Stimulated activated naive CD4-positive, alpha-beta T cell treated with Interleukin-2 at 50 U/mL for 16 hours (primary cell): ENCODE data around the gene MAP2.

Experiments used
- DNase-seq: peaks from one replicate; lab custom pipeline; 2025; lab: John Stamatoyannopoulos, UW

The MAP2 gene

DNA sequence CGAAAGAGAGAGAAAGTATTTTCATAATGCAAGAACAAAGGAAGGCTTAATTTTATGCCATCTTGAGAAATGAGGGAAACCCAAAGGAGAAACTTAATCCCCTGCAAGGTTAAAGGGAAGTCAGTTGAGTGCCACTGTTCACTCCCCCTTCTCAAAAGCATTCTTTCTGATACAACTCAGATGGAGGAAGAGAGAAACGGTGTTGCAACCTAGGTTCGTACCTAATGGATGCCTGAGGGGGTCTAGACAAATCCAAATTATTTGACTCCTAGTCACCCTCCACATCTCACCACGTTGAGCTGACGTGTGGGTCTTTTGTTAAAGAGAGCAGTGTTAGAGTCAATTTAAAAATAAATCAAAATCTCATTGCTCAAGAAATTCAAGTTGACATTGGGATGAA, 295.2 kb downstream of the MAP2 start:
- no peak for DNase-seq

DNA sequence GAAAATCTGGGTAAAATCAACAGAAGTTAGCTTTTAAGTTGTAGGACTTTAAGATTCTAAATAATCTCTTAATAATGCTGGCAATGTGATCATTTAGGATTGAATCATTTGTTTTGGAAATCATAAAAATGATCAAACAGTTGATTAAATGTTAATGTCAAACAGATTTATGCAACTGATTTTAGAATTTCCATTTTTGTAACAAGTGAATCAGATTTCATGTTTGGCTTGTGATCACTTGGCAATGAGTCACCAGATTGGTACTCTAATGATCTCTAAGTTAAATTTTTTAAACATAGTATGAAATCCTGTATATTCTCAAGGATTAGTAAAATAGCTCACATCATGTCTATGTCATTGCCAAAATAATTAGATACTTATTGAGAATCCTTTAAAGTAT, 297.6 kb downstream of the MAP2 start:
- no peak for DNase-seq

DNA sequence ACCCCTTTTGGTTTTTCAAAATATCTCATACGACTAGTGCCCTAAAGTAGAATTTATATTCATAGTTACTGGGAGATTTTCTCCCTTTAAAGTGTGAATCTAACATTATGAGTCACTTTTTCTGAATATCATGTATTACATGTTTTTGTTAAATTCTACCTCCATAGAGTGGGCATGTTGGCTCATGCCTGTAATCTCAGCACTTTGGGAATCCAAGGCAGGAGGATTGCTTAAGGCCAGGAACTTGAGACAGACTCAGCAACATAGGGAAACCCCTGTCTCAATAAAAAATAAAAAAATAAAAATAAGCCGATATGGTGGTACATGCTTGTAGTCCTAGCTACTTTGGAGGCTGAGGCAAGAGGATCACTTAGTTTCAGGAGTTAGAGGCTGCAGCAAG, 302.5 kb downstream of the MAP2 start:
- no peak for DNase-seq

DNA sequence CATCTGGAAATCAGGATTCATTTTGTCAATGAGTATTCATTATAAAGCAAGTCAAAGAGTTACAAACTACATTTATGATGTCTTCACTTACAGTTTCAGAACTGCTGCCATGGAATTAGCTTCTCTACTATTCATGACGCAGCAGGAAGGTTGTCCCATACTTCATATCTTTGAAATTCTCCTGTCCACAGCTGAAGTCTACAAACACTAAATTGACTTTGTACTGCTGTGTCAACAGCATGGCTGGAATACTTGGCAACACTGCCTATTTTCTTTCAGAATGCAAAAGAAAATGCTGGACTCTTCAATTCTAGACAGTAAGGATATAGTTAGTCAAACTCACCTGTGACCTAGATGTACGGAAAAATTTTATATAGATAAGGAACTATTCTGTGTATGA, 303.2 kb downstream of the MAP2 start:
- DNase-seq: no peak

DNA sequence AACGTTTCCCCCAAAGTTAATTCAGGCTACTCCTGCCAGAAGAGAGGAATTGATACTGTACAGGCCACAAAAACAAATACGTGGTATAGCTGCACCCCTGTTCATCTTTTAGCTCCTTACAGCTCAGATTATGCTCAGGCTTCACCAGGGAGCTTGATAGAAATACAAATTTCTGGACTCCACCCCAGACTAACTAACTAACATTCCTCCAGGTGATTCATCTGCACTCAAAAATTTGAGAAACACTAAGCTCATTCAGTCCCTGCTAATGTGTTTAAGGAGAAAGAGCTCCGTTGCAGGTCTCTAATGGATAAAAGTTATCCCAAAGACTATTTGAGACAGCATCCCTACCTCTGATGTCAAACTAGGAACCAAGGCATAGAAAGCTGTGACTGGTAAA, 311.0 kb downstream of the MAP2 start:
- no peak for DNase-seq

DNA sequence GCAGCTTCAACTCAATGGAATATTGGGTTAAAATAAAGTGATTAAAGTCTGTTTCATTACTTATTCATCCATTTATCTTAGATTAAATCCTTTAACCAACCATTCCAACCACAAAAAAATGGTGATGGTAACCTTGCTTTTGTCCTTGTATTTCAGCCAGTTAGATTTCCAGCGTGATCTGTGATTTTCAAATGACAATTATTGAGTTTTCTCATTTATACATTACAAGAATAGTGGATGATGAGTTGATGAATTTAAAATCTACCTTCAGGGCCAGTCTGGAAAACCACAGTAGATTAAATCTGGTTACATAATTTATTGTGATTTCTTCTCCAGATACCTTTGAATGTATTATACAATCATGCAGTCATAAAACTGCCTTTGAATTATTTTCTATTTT, 318.1 kb downstream of the MAP2 start:
- no peak for DNase-seq

DNA sequence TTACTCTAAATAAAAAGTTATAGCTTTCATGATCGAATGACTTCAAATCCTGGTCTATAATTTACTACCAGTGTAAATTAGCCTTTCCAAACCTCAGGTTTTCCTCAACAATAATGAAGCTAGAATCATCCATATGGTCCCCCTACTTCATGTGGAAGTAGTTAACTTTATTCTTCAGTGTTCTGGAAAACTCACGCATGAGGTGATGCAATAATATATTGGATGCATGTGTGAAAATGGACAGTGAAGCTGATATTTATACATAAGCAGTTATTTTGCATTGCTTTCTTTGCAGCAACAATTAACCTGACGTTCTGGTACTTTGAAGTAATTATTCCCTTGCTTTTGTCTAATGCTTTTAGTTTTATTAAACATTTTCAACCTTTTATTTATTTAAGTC, 329.2 kb downstream of the MAP2 start:
- no peak for DNase-seq

DNA sequence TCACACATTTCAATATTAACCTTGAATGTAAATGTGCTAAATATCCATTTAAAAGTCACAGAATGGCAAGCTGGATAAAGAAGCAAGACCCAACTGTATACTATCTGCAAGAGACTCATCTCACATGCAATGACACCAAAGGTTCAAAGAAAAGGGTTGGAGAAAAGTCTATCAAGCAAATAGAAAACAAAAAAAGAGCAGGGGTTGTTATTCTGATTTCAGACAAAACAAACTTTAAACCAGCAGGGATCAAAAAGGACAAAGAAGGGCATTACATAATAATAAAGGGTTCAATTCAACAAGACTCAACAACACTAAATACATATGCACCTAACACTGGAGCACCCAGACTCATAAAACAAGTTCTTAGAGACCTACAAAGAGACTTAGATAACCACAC, 333.3 kb downstream of the MAP2 start:
- DNase-seq: no peak

DNA sequence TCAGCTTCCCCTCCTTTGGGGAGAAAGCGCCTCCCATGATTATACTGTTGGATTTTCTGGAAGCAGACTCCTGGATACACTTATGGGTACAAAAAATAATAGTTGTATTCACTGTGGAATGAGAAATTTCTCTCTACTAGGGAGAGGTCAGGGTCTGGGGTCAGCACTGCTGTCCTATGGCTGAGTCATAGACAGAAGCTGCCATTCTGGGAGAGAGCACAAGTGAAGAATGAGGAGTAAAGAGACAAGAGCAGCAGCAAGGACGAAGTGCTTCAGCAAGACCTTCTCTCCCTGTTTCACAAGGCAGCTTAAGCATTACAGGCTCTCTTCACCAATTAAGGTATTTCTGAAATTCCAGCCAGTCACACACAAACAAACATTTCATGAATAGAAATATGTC, 337.7 kb downstream of the MAP2 start:
- no peak for DNase-seq

DNA sequence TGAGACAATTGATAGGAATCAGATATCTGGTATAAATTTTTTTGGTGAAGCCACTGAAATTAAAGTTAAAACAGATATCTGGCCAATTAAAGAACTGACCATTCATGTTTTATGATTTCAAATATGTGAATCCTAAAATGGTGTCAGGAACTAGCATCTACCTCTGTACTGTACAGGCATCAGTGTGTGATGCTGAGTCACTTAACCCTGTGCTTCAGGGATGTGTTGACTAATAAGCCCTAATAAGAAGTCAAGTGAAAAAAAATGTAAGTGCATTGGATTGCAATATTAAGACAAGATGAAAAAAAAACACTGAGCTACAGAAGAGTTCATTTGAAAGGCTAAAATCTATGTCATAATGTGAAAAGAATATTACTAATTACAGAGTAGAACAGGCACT, 338.7 kb downstream of the MAP2 start:
- DNase-seq: no peak

DNA sequence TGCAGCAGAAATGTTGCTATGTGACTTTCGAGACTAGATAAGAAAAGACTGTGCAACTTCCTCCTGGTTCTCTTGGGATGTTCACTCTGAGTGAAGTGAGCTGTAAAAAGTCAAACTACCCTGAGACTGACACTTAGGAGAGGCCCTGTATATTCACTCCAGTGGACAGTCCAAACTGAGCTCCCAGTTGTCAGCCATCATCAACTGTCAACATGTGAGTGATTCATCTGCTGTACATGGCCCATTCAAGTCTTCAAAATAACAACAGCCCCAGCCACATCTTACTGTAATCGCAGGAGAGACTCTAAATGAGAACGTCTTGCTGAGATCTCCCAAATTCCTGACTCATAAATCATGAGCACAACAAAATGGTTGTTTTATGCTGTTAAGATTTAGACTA, 339.3 kb downstream of the MAP2 start:
- DNase-seq: no peak

DNA sequence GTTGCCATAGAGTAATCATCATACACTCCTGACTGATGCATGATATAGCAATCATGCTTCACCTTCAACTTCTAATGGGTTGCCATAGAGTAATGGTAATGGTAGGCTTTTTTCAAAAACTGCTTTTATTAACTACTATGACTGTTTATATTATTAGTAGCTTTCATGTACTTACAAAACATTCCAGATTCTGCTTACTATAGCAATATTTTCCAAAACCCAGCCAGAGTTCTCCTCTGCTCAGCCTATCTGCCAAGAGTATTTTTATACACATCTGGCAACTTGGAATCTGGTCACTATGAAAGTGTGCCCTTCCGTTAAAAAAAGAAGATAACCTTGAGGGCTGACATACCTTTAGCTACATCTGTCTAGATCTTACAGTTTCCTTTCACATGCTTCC, 342.8 kb downstream of the MAP2 start:
- DNase-seq: no peak

DNA sequence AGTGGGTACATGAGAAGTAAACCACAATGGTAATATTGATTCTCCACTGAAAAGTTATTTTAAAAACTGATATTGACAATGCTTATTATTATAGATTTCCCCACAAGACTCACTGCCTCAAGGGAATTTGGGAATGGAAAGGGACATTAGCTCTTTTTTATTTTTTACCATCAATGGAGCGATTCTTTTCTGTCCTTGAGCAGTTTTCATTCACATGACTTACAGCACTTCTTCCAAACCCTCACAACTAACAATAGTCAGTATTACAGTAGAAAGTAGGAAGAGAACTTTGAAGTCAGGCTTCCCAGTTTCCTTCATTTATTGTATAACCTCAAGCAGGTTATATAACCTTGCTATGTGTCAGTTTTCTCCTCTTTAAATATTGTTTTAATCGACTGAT, 343.5 kb downstream of the MAP2 start:
- DNase-seq: no peak

DNA sequence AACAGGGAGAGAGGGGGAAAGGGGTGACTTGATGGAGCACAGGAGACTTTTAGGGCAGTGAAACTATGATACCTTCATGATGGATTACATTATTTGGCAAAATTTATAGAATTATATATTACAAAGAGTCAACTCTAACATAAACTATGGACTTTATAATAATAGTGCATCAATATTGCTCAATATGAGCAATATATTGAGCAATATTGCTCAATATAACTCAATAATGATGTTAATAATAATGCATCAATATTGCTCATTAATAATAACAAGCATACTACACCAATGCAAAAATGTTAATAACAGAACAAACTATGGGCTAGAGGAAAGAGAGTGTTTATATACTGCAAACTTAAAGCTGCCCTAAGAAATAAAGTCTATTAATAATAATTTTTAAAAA, 344.7 kb downstream of the MAP2 start:
- DNase-seq: no peak

DNA sequence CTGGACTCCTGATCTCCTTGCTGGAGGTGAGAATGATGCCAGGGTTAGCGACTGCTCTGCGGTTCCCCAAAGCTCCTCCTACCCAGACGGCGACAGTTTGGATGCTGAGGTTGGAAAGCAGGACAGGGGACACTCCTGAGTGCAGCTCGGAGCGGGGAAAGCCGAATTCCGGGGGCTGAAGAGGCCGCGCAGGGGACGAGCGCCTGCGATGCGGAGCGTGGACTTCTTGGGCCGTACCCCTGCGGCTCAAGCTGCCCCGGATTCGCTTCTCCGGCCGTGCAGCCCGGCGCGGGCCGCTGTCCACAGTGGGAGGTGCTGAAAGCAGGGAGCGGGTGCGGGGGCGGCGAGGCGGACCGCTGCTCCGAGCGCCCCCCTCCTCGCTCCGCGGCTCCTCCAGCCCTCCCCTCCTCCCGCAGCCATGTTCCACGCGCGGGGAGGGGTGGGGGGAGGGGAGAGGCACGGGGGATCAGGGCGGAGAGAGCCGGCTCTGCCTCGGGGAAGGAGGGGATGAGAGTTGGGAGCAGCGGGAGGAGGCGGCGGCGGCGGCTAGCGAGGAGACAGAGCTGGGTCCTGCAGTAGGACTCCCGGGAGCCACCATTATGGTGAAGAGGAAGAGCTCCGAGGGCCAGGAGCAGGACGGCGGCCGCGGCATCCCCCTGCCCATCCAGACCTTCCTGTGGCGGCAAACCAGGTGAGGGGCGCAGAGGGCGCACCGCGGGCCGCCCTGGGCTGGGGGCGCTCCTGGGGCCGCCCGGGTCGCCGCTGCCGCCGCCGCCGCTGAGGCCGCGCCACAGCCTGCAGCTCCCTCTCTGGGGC, 347.8 kb downstream of the MAP2 start, which contains the start of gene UNC80:
Gene UNC80, plus strand, starts transcription at position 359 of the 816 bp plus-strand sequence. Its CDS starts 241 bp downstream, at position 600.
- DNase-seq: no peak

DNA sequence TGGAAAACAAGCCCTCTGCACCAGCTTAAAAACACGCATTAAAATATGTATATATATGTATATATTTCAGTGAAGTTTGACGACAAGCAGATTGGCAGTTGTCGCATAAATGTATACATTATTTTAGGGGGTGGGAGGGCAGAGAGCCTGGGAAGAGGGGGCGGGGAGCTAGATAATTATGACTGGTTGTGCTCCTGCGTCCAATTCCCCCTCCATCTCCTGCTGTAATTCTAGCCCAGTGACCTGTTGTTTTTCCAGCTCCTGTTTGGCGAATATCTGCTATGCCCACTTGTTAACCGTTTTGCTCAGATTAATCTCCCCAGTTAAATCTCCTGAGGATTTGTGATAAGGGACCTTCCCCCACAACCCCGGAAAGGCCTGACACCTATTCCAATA, 348.4 kb downstream of the MAP2 start:
- no peak for DNase-seq

DNA sequence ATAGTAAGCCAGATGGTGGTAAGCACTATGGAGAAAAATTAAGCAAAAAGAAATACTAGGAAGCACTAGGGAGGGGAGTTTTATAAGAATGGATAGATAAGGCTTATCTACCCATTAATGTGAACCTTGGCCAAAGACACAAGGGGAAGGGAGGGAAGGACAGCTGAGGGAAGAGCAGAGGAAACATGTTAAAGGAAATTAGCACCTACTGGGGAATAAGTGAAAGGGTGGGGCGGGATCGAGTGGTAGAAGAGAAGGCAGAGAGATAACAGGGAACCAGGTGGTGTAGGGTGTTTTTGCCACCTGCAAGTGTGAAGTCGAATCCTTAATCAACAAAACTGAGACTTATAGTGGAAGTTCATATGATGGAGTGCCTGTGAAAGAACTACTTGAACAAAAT, 349.5 kb downstream of the MAP2 start:
- no peak for DNase-seq
